Dermis blood vessel endothelial cell (primary cell): ENCODE measurements around the gene TMEM147. TPM values are rescaled to one million over a fixed set of nuclear protein-coding genes. Genes with fewer than 3 reads are reported as not detected.
"Not testable (repeated sequence)": the region's sequence is repeated elsewhere in the genome, so short reads cannot be mapped to it uniquely, and the experiment has no call there.

Experiments used
- DNase-seq: peaks from one replicate; pipeline ENCODE4 v3.0.0; 2010
- total RNA-seq: library from RNA; depleted of rRNA; stranded (reverse); fragments of >200 nt; gene quantifications from 2 replicates; pipeline ENCODE4 v1.2.3, GENCODE V29; 2014

The TMEM147 gene
- total RNA-seq, 1 donor from 2014 or later, result 68.8 TPM

- DNase-seq, result no peak
Observed at GRCh38 chr19:35563207-35563829, 17.9 kb downstream of the TMEM147 start, which contains the start of gene ATP4A. Gene ATP4A (minus strand): TSS chr19:35563658. CDS start chr19:35563629, 29 bp downstream.

- no peak for DNase-seq
Observed at GRCh38 chr19:35565016-35565856, 19.8 kb downstream of the TMEM147 start.

GRCh38 chr19:35566738-35567137, 21.3 kb downstream of the TMEM147 start:
- no peak for DNase-seq

- DNase-seq, result no peak
Observed at GRCh38 chr19:35569281-35569781, 23.9 kb downstream of the TMEM147 start.

GRCh38 chr19:35571406-35571965, 26.1 kb downstream of the TMEM147 start:
- no peak for DNase-seq

GRCh38 chr19:35577918-35578317, 32.5 kb downstream of the TMEM147 start:
- DNase-seq, result no peak

- DNase-seq, result no peak
Observed at GRCh38 chr19:35578707-35579106, 33.3 kb downstream of the TMEM147 start.

GRCh38 chr19:35582760-35583159, 37.3 kb downstream of the TMEM147 start:
- no peak for DNase-seq

GRCh38 chr19:35585848-35586247, 40.4 kb downstream of the TMEM147 start, which contains the start of gene PMIS2:
Gene PMIS2 (plus strand): TSS chr19:35586173. CDS start chr19:35586260, 87 bp downstream.
- DNase-seq, result peak; percentile 9

GRCh38 chr19:35587321-35587720, 41.9 kb downstream of the TMEM147 start:
- DNase-seq, result peak; percentile 18

GRCh38 chr19:35590875-35591274, 45.4 kb downstream of the TMEM147 start:
- DNase-seq, result no peak

GRCh38 chr19:35592226-35592625, 46.8 kb downstream of the TMEM147 start:
- peak; percentile 66 for DNase-seq

GRCh38 chr19:35595026-35595425, 49.6 kb downstream of the TMEM147 start:
- not testable (repeated sequence) for DNase-seq

GRCh38 chr19:35595928-35596327, 50.5 kb downstream of the TMEM147 start:
- no peak for DNase-seq

- peak; percentile 19 for DNase-seq
Observed at GRCh38 chr19:35596366-35596999, 51.1 kb downstream of the TMEM147 start.

Other genes starting within 250 kb of the TMEM147 start
- gene CD22, start 216.4 kb upstream of the TMEM147 start, total RNA-seq, result 0.34 and 0.37 TPM in 2 replicates
- gene FFAR1, start 197.7 kb upstream of the TMEM147 start, total RNA-seq, result not detected in 2 replicates
- gene FFAR3, start 187.2 kb upstream of the TMEM147 start, total RNA-seq, result under 0.01 TPM in 1 of 2 replicates, not detected in the other
- gene GPR42, start 174.6 kb upstream of the TMEM147 start, total RNA-seq, result not detected in 2 replicates
- gene FFAR2, start 97.4 kb upstream of the TMEM147 start, total RNA-seq, result not detected in 2 replicates
- gene KRTDAP, start 55.2 kb upstream of the TMEM147 start, total RNA-seq, result not detected in 2 replicates
- 0.34 TPM in 1 of 2 replicates, not detected in the other for gene DMKN, start 32.0 kb upstream of the TMEM147 start, total RNA-seq
- gene SBSN, start 17.3 kb upstream of the TMEM147 start, total RNA-seq, result 0.09 TPM in 1 of 2 replicates, not detected in the other
- gene GAPDHS, start 12.2 kb upstream of the TMEM147 start, total RNA-seq, result not detected in 2 replicates
- not detected in 2 replicates for gene ATP4A, start 18.0 kb downstream of the TMEM147 start, total RNA-seq
- gene PMIS2, start 40.5 kb downstream of the TMEM147 start, total RNA-seq, result not detected in 2 replicates
- gene HAUS5, start 67.1 kb downstream of the TMEM147 start, total RNA-seq, result 4.8 and 11.1 TPM in 2 replicates
- 45.4 and 47.6 TPM in 2 replicates for gene RBM42, start 83.4 kb downstream of the TMEM147 start, total RNA-seq
- 0.09 and 0.17 TPM in 2 replicates for gene ETV2, start 96.1 kb downstream of the TMEM147 start, total RNA-seq
- 236 and 493 TPM in 2 replicates for gene COX6B1, start 102.7 kb downstream of the TMEM147 start, total RNA-seq
- gene UPK1A, start 120.9 kb downstream of the TMEM147 start, total RNA-seq, result 0.09 TPM in 1 of 2 replicates, not detected in the other
- gene ZBTB32, start 158.9 kb downstream of the TMEM147 start, total RNA-seq, result not detected in 2 replicates
- gene KMT2B, start 172.4 kb downstream of the TMEM147 start, total RNA-seq, result 7.3 and 15.4 TPM in 2 replicates
- gene IGFLR1, start 196.8 kb downstream of the TMEM147 start, total RNA-seq, result 1.9 and 2.2 TPM in 2 replicates
- gene U2AF1L4, start 199.8 kb downstream of the TMEM147 start, total RNA-seq, result 2.9 and 7.8 TPM in 2 replicates
- 15.1 and 16.1 TPM in 2 replicates for gene PSENEN, start 200.0 kb downstream of the TMEM147 start, total RNA-seq
- 4.7 and 8.2 TPM in 2 replicates for gene LIN37, start 202.9 kb downstream of the TMEM147 start, total RNA-seq
- gene HSPB6, start 211.4 kb downstream of the TMEM147 start, total RNA-seq, result 0.17 and 1.2 TPM in 2 replicates
- gene PROSER3, start 212.6 kb downstream of the TMEM147 start, total RNA-seq, result 3.3 and 3.7 TPM in 2 replicates
- gene ARHGAP33, start 229.9 kb downstream of the TMEM147 start, total RNA-seq, result 4.7 and 4.8 TPM in 2 replicates